GM23338 (cell line): ENCODE data around the gene SLC25A36.

Source experiments
- CTCF ChIP-seq, 2 experiments: fragments of 200-600 bp in 1 of 2; sonication (generic) in 1 of 2; conservative IDR thresholded peaks; 2 replicates each; pipeline versions ENCODE4 v1.5.1 to v1.6.1; 2016 to 2017; ENCODE audit warnings: antibody characterized with exemption in 2 of 2, low read depth in 2 of 2, mild to moderate bottlenecking in 2 of 2, moderate library complexity in 1 of 2
- EZH2 ChIP-seq: fragments of 200-600 bp; sonication (generic); IDR thresholded peaks from one replicate; pipeline ENCODE4 v1.8.0; 2017; ENCODE audit warnings: antibody characterized with exemption, mild to moderate bottlenecking, low read depth; ENCODE audit not compliant: unreplicated experiment
- POLR2AphosphoS5 ChIP-seq: IDR thresholded peaks from 2 replicates; pipeline ENCODE4 v1.6.1; 2016; ENCODE audit warnings: antibody characterized with exemption, low read depth
- TF ChIP-seq, protein P1 (sequence below): IDR thresholded peaks from 2 replicates; pipeline ENCODE4 v1.6.1; 2016; ENCODE audit warnings: antibody characterized with exemption

DNA sequence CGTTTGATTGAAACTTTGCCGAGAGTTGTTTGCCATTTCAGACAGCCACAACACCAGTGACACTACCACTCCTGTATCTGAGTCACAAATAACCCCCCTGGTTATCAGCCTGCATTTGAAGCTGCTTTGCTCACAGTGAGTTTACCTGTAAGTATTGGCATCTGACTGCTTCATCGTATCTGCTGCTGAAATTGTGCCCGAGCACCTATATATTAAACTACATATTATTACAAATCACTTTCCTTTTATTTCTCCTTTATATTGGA is 70.3 kb downstream of the SLC25A36 start:
- TF ChIP-seq EZH2 = no peak
- TF ChIP-seq POLR2AphosphoS5 = no peak
- no peak for TF ChIP-seq CTCF (conservative IDR thresholded peaks at IDR 0.05; ENCODE audit: low read depth in 2 of 2)
- TF ChIP-seq, protein P1, sequence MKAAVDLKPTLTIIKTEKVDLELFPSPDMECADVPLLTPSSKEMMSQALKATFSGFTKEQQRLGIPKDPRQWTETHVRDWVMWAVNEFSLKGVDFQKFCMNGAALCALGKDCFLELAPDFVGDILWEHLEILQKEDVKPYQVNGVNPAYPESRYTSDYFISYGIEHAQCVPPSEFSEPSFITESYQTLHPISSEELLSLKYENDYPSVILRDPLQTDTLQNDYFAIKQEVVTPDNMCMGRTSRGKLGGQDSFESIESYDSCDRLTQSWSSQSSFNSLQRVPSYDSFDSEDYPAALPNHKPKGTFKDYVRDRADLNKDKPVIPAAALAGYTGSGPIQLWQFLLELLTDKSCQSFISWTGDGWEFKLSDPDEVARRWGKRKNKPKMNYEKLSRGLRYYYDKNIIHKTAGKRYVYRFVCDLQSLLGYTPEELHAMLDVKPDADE = no peak
